PC-3 (cell line): Measurements from ENCODE around the gene USP20. TPM values are rescaled to one million over a fixed set of nuclear protein-coding genes. Genes with fewer than 3 reads are reported as not detected.

Source experiments
- ATAC-seq: fragments of 200-7000 bp; cut with Tn5 transposase; 2 replicates; pipeline ENCODE4 v1.9.1; 2020; ENCODE audit warnings: mild to moderate bottlenecking, moderate library complexity
- BruUV-seq: library from RNA; stranded (reverse); fragments of 400-500 nt; replicated peaks from 2 replicates; lab custom pipeline; 2021; lab: Mats Ljungman, UMichigan
- CTCF ChIA-PET: fragments of 300-600 bp; sonication (Branson Sonifier 250); formaldehyde crosslinking; loops from one replicate; lab custom pipeline; 2022; ENCODE audit warnings: antibody characterized with exemption; lab: Charles Lee
- POLR2A ChIA-PET: fragments of 300-600 bp; sonication (Branson Sonifier 250); formaldehyde crosslinking; loops from one replicate; lab custom pipeline; 2022; ENCODE audit warnings: antibody characterized with exemption; ENCODE audit not compliant: unreplicated experiment; lab: Charles Lee
- DNase-seq: peaks from one replicate; pipeline ENCODE4 v3.0.0-alpha.2; 2015
- H2AFZ ChIP-seq: fragments of 300-600 bp; sonication (generic); 2 replicates; pipeline ENCODE4 v1.6.0; 2016; ENCODE audit warnings: antibody characterized with exemption, low read length
- H3F3A ChIP-seq: fragments of 300-600 bp; sonication (generic); one replicate; pipeline ENCODE4 v1.6.0; 2017; ENCODE audit warnings: antibody characterized with exemption, low read length, control low read depth, mild to moderate bottlenecking; ENCODE audit not compliant: unreplicated experiment
- H3K27ac ChIP-seq: fragments of 300-600 bp; sonication (generic); 2 replicates; pipeline ENCODE4 v1.5.1; 2016; ENCODE audit warnings: mild to moderate bottlenecking, low read length
- H3K27me3 ChIP-seq: fragments of 300-600 bp; sonication (generic); 2 replicates; pipeline ENCODE4 v1.6.1; 2016; ENCODE audit warnings: low read length, mixed read lengths
- H3K36me3 ChIP-seq: fragments of 300-600 bp; sonication (generic); 2 replicates; pipeline ENCODE4 v1.6.1; 2016; ENCODE audit warnings: low read depth, mixed run types, low read length, mixed read lengths
- H3K4me1 ChIP-seq: fragments of 300-600 bp; sonication (generic); 2 replicates; pipeline ENCODE4 v1.5.1; 2016; ENCODE audit warnings: low read length; ENCODE audit not compliant: insufficient read depth
- H3K4me2 ChIP-seq: fragments of 300-600 bp; sonication (generic); 2 replicates; pipeline ENCODE4 v1.6.0; 2016; ENCODE audit warnings: low read length
- H3K4me3 ChIP-seq: fragments of 300-600 bp; sonication (generic); 2 replicates; pipeline ENCODE4 v1.5.1; 2016; ENCODE audit warnings: mild to moderate bottlenecking, low read length, mixed read lengths
- H3K79me2 ChIP-seq: fragments of 300-600 bp; sonication (generic); 2 replicates; pipeline ENCODE4 v1.6.1; 2017; ENCODE audit warnings: low read length, mixed read lengths
- H3K9ac ChIP-seq: fragments of 300-600 bp; sonication (generic); 2 replicates; pipeline ENCODE4 v1.6.0; 2016; ENCODE audit warnings: mild to moderate bottlenecking, low read length
- H3K9me2 ChIP-seq: fragments of 300-600 bp; sonication (generic); replicated peaks from 2 replicates; pipeline ENCODE4 v1.6.1; 2016; ENCODE audit warnings: mixed run types, low read length, mixed read lengths
- H3K9me3 ChIP-seq: fragments of 300-600 bp; sonication (generic); 2 replicates; pipeline ENCODE4 v1.6.1; 2016; ENCODE audit warnings: low read length, mixed read lengths
- H4K20me1 ChIP-seq: fragments of 300-600 bp; sonication (generic); 2 replicates; pipeline ENCODE4 v1.6.1; 2016; ENCODE audit warnings: low read length, mixed read lengths
- CTCF ChIP-seq: fragments of 300-600 bp; sonication (generic); conservative IDR thresholded peaks from 2 replicates; pipeline ENCODE4 v1.5.1; 2017; ENCODE audit warnings: antibody characterized with exemption, low read depth, mild to moderate bottlenecking, low read length
- EZH2 ChIP-seq: fragments of 300-600 bp; sonication (generic); IDR thresholded peaks from one replicate; pipeline ENCODE4 v1.6.1; 2017; ENCODE audit warnings: antibody characterized with exemption, mild to moderate bottlenecking, low read length; ENCODE audit not compliant: unreplicated experiment
- EZH2phosphoT487 ChIP-seq: fragments of 300-600 bp; sonication (generic); IDR thresholded peaks from 2 replicates; pipeline ENCODE4 v1.6.1; 2018; ENCODE audit warnings: mild to moderate bottlenecking, antibody characterized with exemption, low read length, borderline replicate concordance
- intact Hi-C: fragments of 100-400 bp; cut with micrococcal nuclease; formaldehyde crosslinking; loops from 2 replicates; pipeline ENCODE4 v1.9.0; 2023
- total RNA-seq: library from RNA; depleted of rRNA; stranded (reverse); fragments of >200 nt; gene quantifications from 2 replicates; pipeline ENCODE4 v1.2.3, GENCODE V29; 2014

Gene USP20
- total RNA-seq, 1 experiment from 2014 or later = 15.0 TPM

DNA sequence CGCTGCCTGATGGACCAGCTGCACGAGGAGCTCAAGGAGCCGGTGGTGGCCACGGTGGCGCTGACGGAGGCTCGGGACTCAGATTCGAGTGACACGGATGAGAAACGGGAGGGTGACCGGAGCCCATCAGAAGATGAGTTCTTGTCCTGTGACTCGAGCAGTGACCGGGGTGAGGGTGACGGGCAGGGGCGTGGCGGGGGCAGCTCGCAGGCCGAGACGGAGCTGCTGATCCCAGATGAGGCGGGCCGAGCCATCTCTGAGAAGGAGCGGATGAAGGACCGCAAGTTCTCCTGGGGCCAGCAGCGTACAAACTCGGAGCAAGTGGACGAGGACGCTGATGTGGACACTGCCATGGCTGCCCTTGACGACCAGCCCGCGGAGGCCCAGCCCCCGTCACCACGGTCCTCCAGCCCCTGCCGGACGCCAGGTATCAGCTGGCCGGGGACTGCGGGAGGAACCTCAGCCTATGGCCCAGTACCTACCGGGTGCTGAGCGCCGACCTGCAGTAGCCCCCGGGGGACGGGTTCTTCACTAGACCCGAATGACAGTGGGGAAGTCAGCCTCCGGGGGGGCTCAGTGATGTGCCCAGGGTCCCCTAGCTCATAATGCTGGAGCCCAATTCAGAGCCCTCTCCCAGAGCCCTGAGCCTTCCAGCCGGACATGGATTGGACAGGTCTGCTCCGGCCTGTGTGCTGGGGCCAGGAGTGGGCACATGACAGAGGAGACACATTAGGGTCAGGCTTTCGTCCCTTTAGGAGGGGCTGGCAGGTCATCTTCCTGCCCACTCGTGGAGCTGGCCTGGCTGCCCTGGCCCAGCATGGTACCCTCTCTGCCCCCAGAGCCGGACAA lies 33.0 kb downstream of the USP20 start:
- Histone ChIP-seq H3K4me1 (peaks cover 7% of the 10 kb centered on the region; the same call in 1 of the 2 replicates), H3K36me3 (no peaks in the 10 kb centered on the region), H3K4me2 (no peak overlapping the region), H3K9ac (no peak overlapping the region), H2AFZ (no peak overlapping the region), H3K4me3 (no peak overlapping the region), H3K27me3 (no peaks in the 10 kb centered on the region), H3K9me3 (no peaks in the 10 kb centered on the region), H3F3A (no peaks in the 10 kb centered on the region), H4K20me1 (no peaks in the 10 kb centered on the region), H3K79me2 (no peaks in the 10 kb centered on the region), H3K9me2 (no peaks in the 10 kb centered on the region), H3K27ac (no peak overlapping the region)
- ChIA-PET CTCF (no interaction called here), POLR2A (no interaction called here)
- intact Hi-C loops = no loop called here
- DNase-seq (no peak), ATAC-seq (no peak)
- BruUV-seq = no TSS peak
- no peak for TF ChIP-seq EZH2phosphoT487

DNA sequence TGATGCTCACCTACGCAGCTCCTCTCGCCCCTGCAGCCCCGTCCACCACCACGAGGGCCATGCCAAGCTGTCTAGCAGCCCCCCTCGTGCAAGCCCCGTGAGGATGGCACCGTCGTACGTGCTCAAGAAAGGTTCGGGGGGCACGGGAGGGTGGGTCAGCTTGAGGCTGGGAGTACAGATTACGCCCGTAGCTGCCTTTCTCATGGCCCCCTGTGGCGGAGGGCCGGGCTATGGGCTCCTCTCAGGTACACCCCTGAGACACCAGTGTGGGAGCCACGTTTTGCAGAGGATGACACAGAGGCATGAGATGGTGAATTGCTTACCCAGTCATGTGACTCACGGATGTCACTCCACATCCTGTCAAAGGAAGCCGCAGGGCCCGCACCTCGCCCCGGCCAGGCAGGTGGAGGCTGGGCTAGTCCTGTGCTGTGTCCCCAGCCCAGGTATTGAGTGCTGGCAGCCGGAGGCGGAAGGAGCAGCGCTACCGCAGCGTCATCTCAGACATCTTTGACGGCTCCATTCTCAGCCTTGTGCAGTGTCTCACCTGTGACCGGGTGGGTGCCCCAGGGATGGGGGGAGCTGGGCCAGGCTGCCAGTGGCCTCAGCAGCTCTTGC lies 33.7 kb downstream of the USP20 start:
- H3K9ac ChIP-seq = no peak overlapping the region
- no peaks in the 10 kb centered on the region for H4K20me1 ChIP-seq
- ChIA-PET POLR2A (no interaction called here), CTCF (no interaction called here)
- no peak overlapping the region for H2AFZ ChIP-seq
- intact Hi-C loops = no loop called here
- H3K27me3 ChIP-seq = no peaks in the 10 kb centered on the region
- no peaks in the 10 kb centered on the region for H3K9me2 ChIP-seq
- H3K4me2 ChIP-seq = no peak overlapping the region
- no peaks in the 10 kb centered on the region for H3K36me3 ChIP-seq
- no peaks in the 10 kb centered on the region for H3K79me2 ChIP-seq
- DNase-seq (peak; percentile 51), ATAC-seq (peak; percentile 71)
- no TSS peak for BruUV-seq
- TF ChIP-seq CTCF (no peak), EZH2 (no peak), EZH2phosphoT487 (no peak)
- no peaks in the 10 kb centered on the region for H3K9me3 ChIP-seq
- no peak overlapping the region for H3K4me3 ChIP-seq
- no peaks in the 10 kb centered on the region for H3F3A ChIP-seq
- H3K4me1 ChIP-seq = peaks cover 7% of the 10 kb centered on the region; the same call in 1 of the 2 replicates
- no peak overlapping the region for H3K27ac ChIP-seq

DNA sequence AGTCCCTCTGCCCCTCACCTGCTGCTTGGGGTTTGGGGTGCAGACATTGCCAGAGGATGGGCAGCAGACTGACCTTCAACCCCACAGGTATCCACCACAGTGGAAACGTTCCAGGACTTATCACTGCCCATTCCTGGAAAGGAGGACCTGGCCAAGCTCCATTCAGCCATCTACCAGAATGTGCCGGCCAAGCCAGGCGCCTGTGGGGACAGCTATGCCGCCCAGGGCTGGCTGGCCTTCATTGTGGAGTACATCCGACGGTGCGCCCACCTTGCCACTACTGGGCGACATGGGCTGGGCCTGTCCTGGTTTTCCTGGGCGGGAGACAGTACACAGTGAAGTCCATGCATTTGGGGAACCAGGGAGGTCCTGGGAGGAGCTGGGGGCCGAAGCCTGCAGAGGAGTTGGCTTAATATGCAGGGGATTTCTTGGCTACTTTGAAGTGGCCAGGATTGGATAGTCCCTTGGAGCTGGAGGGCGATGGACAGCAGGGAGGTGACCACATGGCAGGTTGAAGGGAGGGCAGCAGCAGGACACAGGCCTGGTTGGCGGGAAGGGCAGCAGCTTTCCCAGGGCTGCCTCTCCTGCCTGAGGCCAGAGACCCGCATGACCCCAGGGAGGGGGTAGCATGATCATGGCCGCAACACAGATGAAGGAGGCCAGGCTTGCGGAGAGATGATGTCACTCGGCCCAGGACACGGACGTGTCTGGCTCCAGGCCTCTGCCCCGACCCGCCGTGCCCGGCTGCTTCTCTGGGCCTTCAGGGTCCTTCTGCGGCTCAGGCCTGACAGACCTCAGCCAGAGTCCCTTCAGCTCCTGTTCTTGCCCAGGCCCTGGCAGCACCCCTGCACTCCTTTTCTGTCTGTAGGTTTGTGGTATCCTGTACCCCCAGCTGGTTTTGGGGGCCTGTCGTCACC lies 34.6 kb downstream of the USP20 start:
- POLR2A ChIA-PET = no interaction called here
- no TSS peak for BruUV-seq
- no peaks in the 10 kb centered on the region for H3K9me2 ChIP-seq

More for the DNA sequence above, 34.6 kb downstream of the USP20 start:
- H3K79me2 ChIP-seq = no peaks in the 10 kb centered on the region
- TF ChIP-seq CTCF = no peak
- no peak for TF ChIP-seq EZH2phosphoT487
- TF ChIP-seq EZH2 = no peak
- intact Hi-C loops = no loop called here
- H3K9ac ChIP-seq = no peak overlapping the region
- H3F3A ChIP-seq = no peaks in the 10 kb centered on the region
- ATAC-seq (no peak), DNase-seq (no peak)
- H3K36me3 ChIP-seq = no peaks in the 10 kb centered on the region
- no peak overlapping the region for H3K4me2 ChIP-seq
- peaks cover 7% of the 10 kb centered on the region; the same call in 1 of the 2 replicates for H3K4me1 ChIP-seq
- no peaks in the 10 kb centered on the region for H3K27me3 ChIP-seq
- no peak overlapping the region for H3K27ac ChIP-seq
- no peaks in the 10 kb centered on the region for H3K9me3 ChIP-seq
- CTCF ChIA-PET = no interaction called here
- no peak overlapping the region for H2AFZ ChIP-seq
- H3K4me3 ChIP-seq = no peak overlapping the region
- H4K20me1 ChIP-seq = no peaks in the 10 kb centered on the region
